NCI-H69 (cell line): ENCODE results near the gene PRRX1.
A peak's percentile ranks its signal among the peaks of the same experiment; 100 is the strongest.

Experiments used
- DNase-seq: peaks from one replicate; lab custom pipeline; 2025; lab: John Stamatoyannopoulos, UW

The PRRX1 gene

GRCh38 chr1:170664093-170664827, at the start of gene PRRX1:
TSS of gene PRRX1 (plus strand) at chr1:170664131. CDS start at chr1:170664219, 88 bp downstream.
- DNase-seq, result no peak

GRCh38 chr1:170617591-170618330, 46.2 kb upstream of the PRRX1 start:
- no peak for DNase-seq

- DNase-seq, result no peak
Measured at GRCh38 chr1:170618421-170618820, 45.5 kb upstream of the PRRX1 start.

GRCh38 chr1:170619241-170620028, 44.5 kb upstream of the PRRX1 start:
- DNase-seq, result peak; percentile 61

- no peak for DNase-seq
Measured at GRCh38 chr1:170620164-170620563, 43.8 kb upstream of the PRRX1 start.

GRCh38 chr1:170623171-170623570, 40.8 kb upstream of the PRRX1 start:
- DNase-seq, result no peak

- no peak for DNase-seq
Measured at GRCh38 chr1:170624146-170624545, 39.8 kb upstream of the PRRX1 start.

- no peak for DNase-seq
Measured at GRCh38 chr1:170630977-170631376, 33.0 kb upstream of the PRRX1 start.

- DNase-seq, result no peak
Measured at GRCh38 chr1:170634293-170634692, 29.6 kb upstream of the PRRX1 start.

GRCh38 chr1:170634824-170635410, 29.0 kb upstream of the PRRX1 start:
- no peak for DNase-seq

GRCh38 chr1:170640581-170640980, 23.4 kb upstream of the PRRX1 start:
- no peak for DNase-seq

- no peak for DNase-seq
Measured at GRCh38 chr1:170657275-170657853, 6.6 kb upstream of the PRRX1 start.

GRCh38 chr1:170659399-170660035, 4.4 kb upstream of the PRRX1 start:
- DNase-seq, result no peak

GRCh38 chr1:170660281-170660713, 3.6 kb upstream of the PRRX1 start:
- DNase-seq, result no peak

- no peak for DNase-seq
Measured at GRCh38 chr1:170660871-170661645, 2.9 kb upstream of the PRRX1 start.

- no peak for DNase-seq
Measured at GRCh38 chr1:170661646-170662411, 2.1 kb upstream of the PRRX1 start.

- DNase-seq, result no peak
Measured at GRCh38 chr1:170662561-170663403, 1.1 kb upstream of the PRRX1 start.

- no peak for DNase-seq
Measured at GRCh38 chr1:170663404-170664092, 383 bp upstream of the PRRX1 start.
